Measurements from ENCODE around the gene TARM1.
"Not testable (repeated sequence)": the region's sequence is repeated elsewhere in the genome, so short reads cannot be mapped to it uniquely, and the experiment has no call there.

The TARM1 gene

GRCh38 chr19:54100561-54100960 is 19.4 kb upstream of the TARM1 start, which contains the start of gene OSCAR:
Gene OSCAR, minus strand, starts transcription at chr19:54100803. Its CDS starts 11 bp downstream, at chr19:54100792.
- in situ Hi-C loops (cut with MboI; ENCODE audit: low sequenced_read_pairs), result no loop called here

GRCh38 chr19:54099903-54100255 is 18.7 kb upstream of the TARM1 start:
- in situ Hi-C loops (cut with MboI; ENCODE audit: low sequenced_read_pairs), result not testable (repeated sequence)

- in situ Hi-C loops (cut with MboI; ENCODE audit: low sequenced_read_pairs), result no loop called here
Measured at GRCh38 chr19:54099190-54099902, 18.2 kb upstream of the TARM1 start.

GRCh38 chr19:54096617-54097106 is 15.5 kb upstream of the TARM1 start:
- in situ Hi-C loops (cut with MboI; ENCODE audit: low sequenced_read_pairs), result no loop called here

GRCh38 chr19:54095859-54096616 is 14.9 kb upstream of the TARM1 start:
- in situ Hi-C loops (cut with MboI; ENCODE audit: low sequenced_read_pairs), result not testable (repeated sequence)

GRCh38 chr19:54095136-54095858 is 14.1 kb upstream of the TARM1 start:
- in situ Hi-C loops (cut with MboI; ENCODE audit: low sequenced_read_pairs), result no loop called here

GRCh38 chr19:54094426-54095000 is 13.3 kb upstream of the TARM1 start:
- in situ Hi-C loops (cut with MboI; ENCODE audit: low sequenced_read_pairs), result no loop called here

GRCh38 chr19:54084410-54084809 is 3.2 kb upstream of the TARM1 start:
- in situ Hi-C loops (cut with MboI; ENCODE audit: low sequenced_read_pairs), result no loop called here

- in situ Hi-C loops (cut with MboI; ENCODE audit: low sequenced_read_pairs), result no loop called here
Measured at GRCh38 chr19:54077334-54077733, 3.8 kb downstream of the TARM1 start.

GRCh38 chr19:54074851-54075250 is 6.3 kb downstream of the TARM1 start:
- in situ Hi-C loops (cut with MboI; ENCODE audit: low sequenced_read_pairs), result no loop called here

- in situ Hi-C loops (cut with MboI; ENCODE audit: low sequenced_read_pairs), result no loop called here
Measured at GRCh38 chr19:54073829-54074228, 7.3 kb downstream of the TARM1 start.

GRCh38 chr19:54069470-54069869 is 11.7 kb downstream of the TARM1 start:
- in situ Hi-C loops (cut with MboI; ENCODE audit: low sequenced_read_pairs), result no loop called here

- in situ Hi-C loops (cut with MboI; ENCODE audit: low sequenced_read_pairs), result no loop called here
Measured at GRCh38 chr19:54063350-54064116, 17.6 kb downstream of the TARM1 start, which contains the start of gene VSTM1. Gene VSTM1, minus strand, starts transcription at chr19:54063897. Its CDS starts 120 bp downstream, at chr19:54063777.

- in situ Hi-C loops (cut with MboI; ENCODE audit: low sequenced_read_pairs), result no loop called here
Measured at GRCh38 chr19:54062643-54063042, 18.5 kb downstream of the TARM1 start.

- in situ Hi-C loops (cut with MboI; ENCODE audit: low sequenced_read_pairs), result no loop called here
Measured at GRCh38 chr19:54047616-54048015, 33.5 kb downstream of the TARM1 start.

- in situ Hi-C loops (cut with MboI; ENCODE audit: low sequenced_read_pairs), result no loop called here
Measured at GRCh38 chr19:54045771-54046170, 35.4 kb downstream of the TARM1 start.

- in situ Hi-C loops (cut with MboI; ENCODE audit: low sequenced_read_pairs), result no loop called here
Measured at GRCh38 chr19:54042989-54043388, 38.2 kb downstream of the TARM1 start.

GRCh38 chr19:54041969-54042606 is 39.1 kb downstream of the TARM1 start:
- in situ Hi-C loops (cut with MboI; ENCODE audit: low sequenced_read_pairs), result no loop called here

GRCh38 chr19:54040003-54040402 is 41.2 kb downstream of the TARM1 start:
- in situ Hi-C loops (cut with MboI; ENCODE audit: low sequenced_read_pairs), result no loop called here

GRCh38 chr19:54036542-54036941 is 44.6 kb downstream of the TARM1 start:
- in situ Hi-C loops (cut with MboI; ENCODE audit: low sequenced_read_pairs), result not testable (repeated sequence)
